ENCODE measurements around the gene IL17RC.

DNA sequence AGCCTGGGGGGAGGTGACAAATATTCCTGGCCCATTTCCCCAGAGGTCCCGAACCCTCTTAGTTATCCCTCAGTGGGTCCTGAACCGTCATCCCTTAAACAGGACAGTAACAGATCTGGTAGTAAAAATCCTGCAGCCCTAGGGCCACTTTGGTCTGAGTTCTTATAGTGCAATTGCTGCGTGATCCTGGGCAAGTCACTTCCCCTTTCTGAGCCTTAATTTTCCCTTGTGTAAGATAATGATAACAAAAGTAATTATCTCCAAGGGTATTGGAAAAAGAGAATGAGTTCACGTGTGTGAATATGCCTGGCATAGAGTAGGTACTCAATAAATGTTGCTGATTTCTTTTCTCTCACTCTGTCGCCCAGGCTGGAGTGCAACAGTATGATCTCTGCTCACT is 29.4 kb upstream of the IL17RC start:
- TF ChIP-seq, protein P1, sequence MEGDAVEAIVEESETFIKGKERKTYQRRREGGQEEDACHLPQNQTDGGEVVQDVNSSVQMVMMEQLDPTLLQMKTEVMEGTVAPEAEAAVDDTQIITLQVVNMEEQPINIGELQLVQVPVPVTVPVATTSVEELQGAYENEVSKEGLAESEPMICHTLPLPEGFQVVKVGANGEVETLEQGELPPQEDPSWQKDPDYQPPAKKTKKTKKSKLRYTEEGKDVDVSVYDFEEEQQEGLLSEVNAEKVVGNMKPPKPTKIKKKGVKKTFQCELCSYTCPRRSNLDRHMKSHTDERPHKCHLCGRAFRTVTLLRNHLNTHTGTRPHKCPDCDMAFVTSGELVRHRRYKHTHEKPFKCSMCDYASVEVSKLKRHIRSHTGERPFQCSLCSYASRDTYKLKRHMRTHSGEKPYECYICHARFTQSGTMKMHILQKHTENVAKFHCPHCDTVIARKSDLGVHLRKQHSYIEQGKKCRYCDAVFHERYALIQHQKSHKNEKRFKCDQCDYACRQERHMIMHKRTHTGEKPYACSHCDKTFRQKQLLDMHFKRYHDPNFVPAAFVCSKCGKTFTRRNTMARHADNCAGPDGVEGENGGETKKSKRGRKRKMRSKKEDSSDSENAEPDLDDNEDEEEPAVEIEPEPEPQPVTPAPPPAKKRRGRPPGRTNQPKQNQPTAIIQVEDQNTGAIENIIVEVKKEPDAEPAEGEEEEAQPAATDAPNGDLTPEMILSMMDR (IDR thresholded peaks at IDR 0.05), result no peak
- TF ChIP-seq, protein P2, sequence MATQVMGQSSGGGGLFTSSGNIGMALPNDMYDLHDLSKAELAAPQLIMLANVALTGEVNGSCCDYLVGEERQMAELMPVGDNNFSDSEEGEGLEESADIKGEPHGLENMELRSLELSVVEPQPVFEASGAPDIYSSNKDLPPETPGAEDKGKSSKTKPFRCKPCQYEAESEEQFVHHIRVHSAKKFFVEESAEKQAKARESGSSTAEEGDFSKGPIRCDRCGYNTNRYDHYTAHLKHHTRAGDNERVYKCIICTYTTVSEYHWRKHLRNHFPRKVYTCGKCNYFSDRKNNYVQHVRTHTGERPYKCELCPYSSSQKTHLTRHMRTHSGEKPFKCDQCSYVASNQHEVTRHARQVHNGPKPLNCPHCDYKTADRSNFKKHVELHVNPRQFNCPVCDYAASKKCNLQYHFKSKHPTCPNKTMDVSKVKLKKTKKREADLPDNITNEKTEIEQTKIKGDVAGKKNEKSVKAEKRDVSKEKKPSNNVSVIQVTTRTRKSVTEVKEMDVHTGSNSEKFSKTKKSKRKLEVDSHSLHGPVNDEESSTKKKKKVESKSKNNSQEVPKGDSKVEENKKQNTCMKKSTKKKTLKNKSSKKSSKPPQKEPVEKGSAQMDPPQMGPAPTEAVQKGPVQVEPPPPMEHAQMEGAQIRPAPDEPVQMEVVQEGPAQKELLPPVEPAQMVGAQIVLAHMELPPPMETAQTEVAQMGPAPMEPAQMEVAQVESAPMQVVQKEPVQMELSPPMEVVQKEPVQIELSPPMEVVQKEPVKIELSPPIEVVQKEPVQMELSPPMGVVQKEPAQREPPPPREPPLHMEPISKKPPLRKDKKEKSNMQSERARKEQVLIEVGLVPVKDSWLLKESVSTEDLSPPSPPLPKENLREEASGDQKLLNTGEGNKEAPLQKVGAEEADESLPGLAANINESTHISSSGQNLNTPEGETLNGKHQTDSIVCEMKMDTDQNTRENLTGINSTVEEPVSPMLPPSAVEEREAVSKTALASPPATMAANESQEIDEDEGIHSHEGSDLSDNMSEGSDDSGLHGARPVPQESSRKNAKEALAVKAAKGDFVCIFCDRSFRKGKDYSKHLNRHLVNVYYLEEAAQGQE (IDR thresholded peaks at IDR 0.05; ENCODE audit: insufficient read depth in 1 of 2, low read depth in 2 of 2, low read length in 1 of 2), result no peak
- no peak for TF ChIP-seq POLR2AphosphoS5 (IDR thresholded peaks at IDR 0.05; ENCODE audit: low read depth, low read length)
- no peak for TF ChIP-seq SIN3A (IDR thresholded peaks at IDR 0.05; ENCODE audit: borderline replicate concordance, insufficient read depth, low read depth, low read length)
- TF ChIP-seq TCF7L2 (IDR thresholded peaks at IDR 0.05; ENCODE audit: low read depth, low read length), result no peak

Data from Panc1 (cell line).